Activated T-helper 1 cell treated with anti-CD3 and anti-CD28 coated beads, Interleukin-2, amount 50 U/mL, for 16 hours (primary cell): ENCODE data around the gene C19orf47.
"Not testable (repeated sequence)": the region's sequence is repeated elsewhere in the genome, so short reads cannot be mapped to it uniquely, and the experiment has no call there.

Experiments
- DNase-seq, 2 donors: peaks; one replicate each; pipeline ENCODE4 v3.0.0-alpha.2; 2020; ENCODE audit warnings: low read depth in 1 of 2, low spot score in 1 of 2

The C19orf47 gene

GRCh38 chr19:40348961-40349507 is 837 bp upstream of the C19orf47 start:
- no peak for DNase-seq

- DNase-seq: no peak
Measured at GRCh38 chr19:40344422-40344821, 3.8 kb downstream of the C19orf47 start.

GRCh38 chr19:40342644-40343311 is 5.4 kb downstream of the C19orf47 start:
- DNase-seq: no peak

- DNase-seq: no peak
Measured at GRCh38 chr19:40341601-40342482, 6.4 kb downstream of the C19orf47 start.

- DNase-seq: no peak
Measured at GRCh38 chr19:40339018-40339728, 9.0 kb downstream of the C19orf47 start.

- no peak for DNase-seq
Measured at GRCh38 chr19:40337594-40337993, 10.6 kb downstream of the C19orf47 start.

GRCh38 chr19:40337107-40337506 is 11.1 kb downstream of the C19orf47 start:
- no peak for DNase-seq

- no peak for DNase-seq
Measured at GRCh38 chr19:40336601-40336900, 11.6 kb downstream of the C19orf47 start.

GRCh38 chr19:40335855-40336600 is 12.2 kb downstream of the C19orf47 start:
- no peak for DNase-seq

GRCh38 chr19:40335101-40335500 is 13.1 kb downstream of the C19orf47 start:
- DNase-seq: no peak

GRCh38 chr19:40333083-40333482 is 15.1 kb downstream of the C19orf47 start:
- DNase-seq: not testable (repeated sequence)

GRCh38 chr19:40332669-40333068 is 15.5 kb downstream of the C19orf47 start:
- DNase-seq: no peak

- DNase-seq: no peak
Measured at GRCh38 chr19:40331052-40331451, 17.1 kb downstream of the C19orf47 start.

- no peak for DNase-seq
Measured at GRCh38 chr19:40326201-40326600, 22.0 kb downstream of the C19orf47 start.

GRCh38 chr19:40323705-40324104 is 24.5 kb downstream of the C19orf47 start:
- DNase-seq: no peak

- no peak for DNase-seq
Measured at GRCh38 chr19:40322951-40323615, 25.1 kb downstream of the C19orf47 start.

- no peak for DNase-seq
Measured at GRCh38 chr19:40322271-40322610, 26.0 kb downstream of the C19orf47 start.

GRCh38 chr19:40321566-40322270 is 26.5 kb downstream of the C19orf47 start:
- DNase-seq: no peak

GRCh38 chr19:40321076-40321475 is 27.1 kb downstream of the C19orf47 start:
- DNase-seq: no peak

- DNase-seq: no peak
Measured at GRCh38 chr19:40320558-40320935, 27.6 kb downstream of the C19orf47 start.
